ENCODE results near the gene DGKZ.

GRCh38 chr11:46367916-46368267 lies 20.6 kb downstream of the DGKZ start:
- TF ChIP-seq POLR2A (IDR thresholded peaks at IDR 0.05) (no peak), CTCF (IDR thresholded peaks at IDR 0.05) (no peak)
